T1000 (cell line): ENCODE data around the gene WDR90.

Experiments
- DNase-seq: peaks from one replicate; lab custom pipeline; 2025; ENCODE audit warnings: mixed read lengths; lab: John Stamatoyannopoulos, UW

WDR90 gene

DNA sequence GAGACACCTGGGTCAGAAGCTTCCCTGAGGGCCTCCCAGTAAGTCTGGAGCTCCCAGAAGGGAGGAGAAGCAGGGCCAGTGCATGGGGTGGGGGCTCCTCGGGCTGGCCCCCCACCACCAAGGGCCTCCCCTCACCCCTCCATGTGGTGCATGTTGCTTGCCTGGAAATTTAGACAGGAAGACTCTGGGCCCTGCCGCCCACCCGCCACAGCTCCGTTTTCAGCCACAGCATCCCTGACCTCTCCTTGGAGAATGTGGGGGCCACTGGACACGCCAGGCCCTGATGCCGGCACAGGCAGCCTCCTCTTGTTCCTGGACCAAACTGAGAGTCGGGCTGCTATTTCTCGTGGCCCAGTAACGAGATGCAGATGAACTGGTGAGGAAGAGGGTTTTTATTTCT, 10.3 kb upstream of the WDR90 start:
- DNase-seq = no peak

DNA sequence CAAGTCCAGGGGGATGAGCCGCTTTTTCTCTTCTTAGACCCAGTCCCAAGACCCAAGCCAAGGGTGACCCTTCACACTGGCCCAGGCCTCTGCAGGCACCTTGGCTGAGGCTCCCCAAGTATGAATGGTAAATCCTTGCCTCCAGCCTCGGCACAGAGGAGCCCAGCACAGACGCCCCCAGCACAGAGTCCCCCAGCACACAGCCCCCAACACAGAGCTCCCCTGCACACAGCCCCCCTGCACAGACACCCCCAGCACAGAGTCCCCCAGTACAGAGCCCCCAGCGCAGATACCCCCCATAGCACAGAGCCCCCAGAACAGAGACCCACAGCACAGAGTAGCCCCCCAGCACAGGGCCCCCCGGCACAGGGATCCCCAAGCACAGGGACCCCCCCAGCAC, 8.6 kb upstream of the WDR90 start:
- no peak for DNase-seq

DNA sequence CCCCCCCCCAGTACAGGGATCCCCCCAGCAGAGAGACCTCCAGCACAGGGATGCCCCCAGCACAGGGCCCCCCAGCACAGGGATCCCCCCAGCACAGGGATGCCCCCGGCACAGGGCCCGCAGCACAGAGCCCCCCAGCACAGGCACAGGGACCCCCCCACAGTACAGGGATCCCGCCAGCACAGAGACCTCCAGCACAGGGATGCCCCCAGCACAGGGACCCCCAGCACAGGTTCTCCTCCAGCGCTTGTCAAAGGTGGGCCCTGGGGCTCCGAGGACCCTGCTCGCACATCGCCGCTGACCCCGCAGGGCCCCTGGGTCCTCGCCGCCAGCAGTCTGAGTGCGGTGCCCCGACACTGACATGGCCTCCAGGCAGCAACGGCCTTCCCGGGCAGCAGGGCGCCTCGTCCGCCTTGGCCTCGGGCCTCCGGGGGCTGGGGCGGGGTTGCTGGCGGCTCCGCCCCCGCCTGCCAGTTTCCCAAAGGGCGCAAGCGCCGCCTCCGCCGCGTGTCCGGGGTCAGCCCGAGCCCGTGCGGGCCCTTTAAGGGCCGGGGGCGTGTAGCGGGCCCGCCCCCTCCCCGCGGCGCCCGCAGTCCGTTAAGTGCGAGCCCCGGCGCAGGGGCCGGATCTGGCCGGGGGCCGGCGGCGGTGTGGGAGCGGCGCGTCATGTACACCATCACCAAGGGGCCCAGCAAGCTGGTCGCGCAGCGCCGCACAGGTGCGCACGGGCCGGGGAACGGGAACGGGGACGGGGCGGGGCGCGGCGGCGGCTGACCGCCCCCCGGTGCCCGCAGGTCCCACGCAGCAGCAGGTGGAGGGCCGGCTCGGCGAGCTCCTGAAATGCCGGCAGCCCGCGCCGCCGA, 7.6 kb upstream of the WDR90 start, which contains the start of gene MCRIP2:
TSS of gene MCRIP2 (plus strand) at position 503 of the 863 bp plus-strand sequence. CDS start at position 667, 164 bp downstream.
- DNase-seq = peak; percentile 72

DNA sequence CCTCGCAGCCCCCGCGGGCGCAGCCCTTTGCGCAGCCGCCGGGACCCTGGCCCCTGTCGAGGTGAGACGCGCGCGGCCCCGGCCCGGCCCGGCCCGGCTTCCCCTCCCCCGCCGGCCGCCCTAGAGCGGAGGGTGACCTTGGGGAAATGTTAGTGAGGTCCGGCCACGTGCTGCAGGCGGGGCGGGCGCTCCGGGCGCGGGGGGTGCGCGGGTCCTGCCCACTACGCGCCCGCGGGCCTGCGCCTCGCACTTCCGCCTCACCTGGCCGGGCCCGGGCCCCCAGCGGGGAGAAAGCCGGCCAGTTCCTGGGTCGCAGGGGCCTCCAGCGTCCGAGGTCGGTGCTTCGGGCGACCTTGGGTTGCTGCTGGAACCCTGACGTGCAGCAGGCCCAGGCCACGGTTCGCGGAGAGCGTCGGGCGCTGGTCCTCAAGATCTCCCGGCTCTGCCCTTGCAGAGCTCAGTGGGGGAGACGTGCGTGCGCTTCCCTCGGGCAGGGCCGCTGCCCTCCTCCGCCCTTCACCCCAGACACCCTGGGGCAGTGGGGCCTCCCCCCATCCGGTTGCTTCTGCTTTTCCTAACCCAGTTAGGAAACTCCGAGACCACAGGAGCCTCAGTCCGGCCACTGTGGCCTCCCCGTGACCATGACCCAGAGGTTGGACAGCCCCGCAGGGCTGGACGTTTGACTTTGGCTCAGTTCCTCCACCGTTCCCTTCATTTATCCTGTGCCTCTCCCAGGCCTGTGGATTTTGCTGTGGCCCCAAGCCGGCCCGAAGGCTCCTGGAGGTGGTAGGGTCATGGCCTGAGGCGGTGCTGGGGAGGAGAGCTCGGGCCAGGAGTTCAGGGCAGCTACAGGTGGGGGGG, 6.7 kb upstream of the WDR90 start:
- DNase-seq = no peak

DNA sequence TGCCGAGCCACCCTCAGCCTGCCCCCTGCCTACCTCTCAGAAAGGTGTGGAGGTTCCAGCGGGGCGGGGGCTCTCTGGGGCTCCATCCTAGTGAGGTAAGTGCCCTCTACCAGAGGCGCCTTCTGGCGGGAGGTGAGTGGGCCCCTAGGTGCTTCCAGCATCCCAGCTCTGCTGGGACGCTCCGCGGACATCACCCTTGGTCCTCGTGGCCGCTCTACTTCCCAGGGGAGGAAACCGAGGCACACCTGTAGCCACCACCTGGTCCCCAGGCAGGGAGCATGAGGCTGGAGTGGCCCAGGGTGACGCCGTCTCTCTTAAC, 6.2 kb upstream of the WDR90 start:
- DNase-seq = no peak

DNA sequence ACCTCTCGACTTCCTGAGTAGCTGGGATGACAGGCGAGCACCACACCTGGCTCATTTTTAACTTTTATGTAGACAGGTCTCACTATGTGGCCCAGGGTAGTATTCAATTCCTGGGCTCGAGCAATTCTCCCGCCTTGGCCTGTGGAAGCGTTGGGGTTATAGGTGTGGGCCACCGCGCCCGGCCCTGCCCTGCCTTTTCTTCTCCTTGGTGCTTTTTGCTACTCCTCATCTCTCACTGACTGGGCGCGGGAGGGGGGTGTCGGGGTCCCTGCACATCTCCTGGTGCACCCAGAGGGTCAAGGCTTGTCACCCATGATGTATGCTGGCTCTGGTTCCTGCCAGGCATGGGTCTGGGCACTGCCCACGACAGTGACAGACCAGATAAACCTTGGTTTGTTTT, 4.6 kb upstream of the WDR90 start:
- no peak for DNase-seq

DNA sequence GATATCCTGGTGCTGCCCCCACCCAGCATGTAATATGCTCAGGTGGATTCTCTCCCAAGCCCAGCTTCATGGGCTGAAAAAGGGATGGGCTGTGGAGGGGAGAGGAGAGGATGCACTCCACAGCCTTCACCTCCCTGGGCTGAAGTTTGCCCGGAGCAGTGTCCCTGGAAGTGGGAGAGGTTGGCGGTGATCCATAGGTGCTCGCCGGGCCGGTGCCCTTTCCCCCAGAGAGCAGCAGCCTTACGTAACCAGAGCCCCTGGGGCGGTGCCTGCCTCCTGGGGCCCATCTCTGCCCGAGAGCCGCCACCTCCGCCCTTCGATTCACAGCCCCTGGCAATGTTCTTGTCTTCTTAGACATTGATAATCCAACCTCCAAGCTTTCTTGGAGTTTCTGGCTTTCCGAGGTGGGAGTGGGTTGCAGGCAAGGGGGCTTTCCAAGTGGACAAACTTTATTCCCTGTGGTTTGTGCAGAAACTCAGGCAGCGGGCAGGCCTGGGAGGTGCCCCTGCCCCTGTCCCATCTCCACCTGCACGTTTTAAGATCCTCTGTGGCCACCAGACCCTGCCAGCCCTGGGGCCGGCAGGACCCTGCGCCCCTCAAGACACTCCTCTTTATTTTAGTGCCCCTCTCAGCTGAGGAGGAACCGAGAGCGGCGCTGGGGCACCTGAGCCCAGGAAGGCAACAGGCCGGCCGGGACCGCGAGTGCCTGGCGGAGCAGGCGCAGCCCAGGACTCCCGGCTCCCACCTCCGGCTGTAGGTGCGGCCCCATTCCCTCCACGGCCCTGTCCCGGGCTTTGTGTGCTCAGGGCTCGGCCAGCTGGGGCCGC, 3.1 kb upstream of the WDR90 start:
- DNase-seq = peak; percentile 25

DNA sequence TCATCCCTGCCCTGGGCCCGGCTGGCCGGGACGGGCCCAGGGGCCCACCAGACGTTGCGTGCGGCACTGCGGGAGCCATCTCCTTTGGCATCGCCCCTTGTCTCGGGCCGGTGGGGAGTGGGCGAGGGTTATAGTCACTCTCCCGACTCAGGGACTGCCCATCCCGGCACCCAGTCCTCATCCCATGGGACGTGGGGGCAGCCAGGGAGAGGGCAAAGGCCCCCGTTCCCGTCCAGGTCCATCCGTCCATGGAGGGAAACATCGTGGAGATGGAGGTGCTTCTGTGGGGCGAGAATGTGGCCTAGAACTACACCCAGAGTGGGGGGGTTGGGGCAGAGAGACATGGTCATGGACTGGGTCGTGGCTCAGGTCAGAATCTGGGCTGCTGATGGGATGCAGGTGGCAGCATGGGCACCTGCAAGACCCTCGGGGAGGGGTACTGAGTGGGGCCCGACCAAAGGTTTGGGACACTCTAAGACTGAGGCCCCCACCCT, 2.4 kb upstream of the WDR90 start:
- no peak for DNase-seq

DNA sequence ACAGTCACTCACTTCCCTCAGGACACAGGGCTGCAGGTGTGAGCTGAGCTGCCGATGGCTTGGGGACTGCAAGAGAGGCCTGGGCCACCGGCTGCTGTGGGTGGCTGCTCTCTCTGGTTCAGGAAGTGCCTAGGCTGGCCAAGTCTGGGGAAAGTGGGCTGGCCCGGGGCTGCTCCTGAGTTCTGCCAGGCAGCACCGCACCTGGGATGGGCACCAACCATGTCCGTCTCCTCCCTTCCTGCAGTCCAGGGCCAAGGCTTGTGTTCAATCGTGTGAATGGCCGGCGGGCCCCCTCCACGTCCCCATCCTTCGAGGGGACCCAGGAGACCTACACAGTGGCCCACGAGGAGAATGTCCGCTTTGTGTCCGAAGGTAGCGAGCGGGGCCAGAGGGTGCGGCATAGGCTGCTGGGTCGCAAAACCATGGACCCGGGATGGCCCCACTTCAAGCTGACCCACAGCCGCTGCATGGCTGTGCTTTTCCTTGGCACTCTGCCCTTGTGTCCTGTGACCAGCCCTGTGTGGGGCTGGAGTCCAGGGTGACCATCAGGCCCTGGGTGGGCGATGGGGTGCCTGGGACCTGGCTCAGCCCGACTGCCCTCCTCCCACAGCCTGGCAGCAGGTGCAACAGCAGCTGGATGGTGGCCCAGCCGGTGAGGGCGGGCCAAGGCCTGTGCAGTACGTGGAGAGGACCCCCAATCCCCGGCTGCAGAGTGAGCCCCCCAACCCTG, 1.8 kb upstream of the WDR90 start:
- DNase-seq = no peak

DNA sequence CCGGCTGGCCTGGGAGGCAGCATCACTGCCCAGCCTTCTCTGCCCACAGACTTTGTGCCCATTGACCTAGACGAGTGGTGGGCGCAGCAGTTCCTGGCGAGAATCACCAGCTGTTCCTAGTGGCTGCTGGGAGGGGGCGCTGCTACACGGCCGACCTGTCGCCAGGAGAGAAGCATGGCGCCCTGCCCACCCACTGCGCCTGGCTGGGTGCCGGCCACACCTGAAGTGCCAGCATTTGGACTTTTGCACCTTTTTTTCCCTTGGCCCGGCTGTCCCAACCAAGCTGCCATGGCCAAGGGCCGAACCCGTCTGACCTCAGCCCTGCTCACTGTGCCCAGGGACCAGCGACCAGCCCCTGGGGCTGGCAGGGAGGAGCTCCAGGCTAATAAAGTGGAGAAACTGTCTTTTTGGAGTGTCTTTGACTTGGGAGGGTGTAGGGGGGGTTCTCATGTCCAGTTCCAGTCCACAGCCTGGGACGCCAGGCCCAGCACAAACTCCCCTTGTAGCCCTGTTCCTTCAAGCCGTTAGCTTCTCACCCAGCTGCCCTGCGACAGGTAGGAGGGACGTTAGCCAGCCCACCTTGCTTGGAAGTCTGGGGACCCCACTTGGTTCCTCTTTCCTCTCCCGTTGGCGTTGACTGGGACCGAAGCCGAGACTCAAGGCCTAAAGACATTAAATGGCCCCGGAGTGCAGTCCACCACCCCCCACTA, 939 bp upstream of the WDR90 start:
- no peak for DNase-seq

DNA sequence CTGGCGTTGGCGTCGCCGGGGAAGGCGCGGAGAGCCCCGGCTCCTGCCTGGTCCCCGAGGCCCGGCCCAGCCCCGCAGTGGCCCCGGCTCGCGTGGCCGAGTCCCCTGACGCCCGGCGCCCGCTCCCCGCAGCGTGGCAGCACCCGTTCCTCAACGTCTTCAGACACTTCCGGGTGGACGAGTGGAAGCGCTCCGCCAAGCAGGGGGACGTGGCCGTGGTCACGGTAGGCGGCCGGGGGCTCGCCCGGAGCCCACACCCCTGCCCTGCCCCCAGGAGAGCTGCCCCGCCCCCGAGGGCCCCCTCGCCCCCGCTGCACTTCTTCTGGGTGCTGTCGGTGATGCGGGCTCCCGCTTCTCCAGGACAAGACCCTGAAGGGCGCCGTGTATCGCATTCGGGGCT, 466 bp downstream of the WDR90 start:
- no peak for DNase-seq

DNA sequence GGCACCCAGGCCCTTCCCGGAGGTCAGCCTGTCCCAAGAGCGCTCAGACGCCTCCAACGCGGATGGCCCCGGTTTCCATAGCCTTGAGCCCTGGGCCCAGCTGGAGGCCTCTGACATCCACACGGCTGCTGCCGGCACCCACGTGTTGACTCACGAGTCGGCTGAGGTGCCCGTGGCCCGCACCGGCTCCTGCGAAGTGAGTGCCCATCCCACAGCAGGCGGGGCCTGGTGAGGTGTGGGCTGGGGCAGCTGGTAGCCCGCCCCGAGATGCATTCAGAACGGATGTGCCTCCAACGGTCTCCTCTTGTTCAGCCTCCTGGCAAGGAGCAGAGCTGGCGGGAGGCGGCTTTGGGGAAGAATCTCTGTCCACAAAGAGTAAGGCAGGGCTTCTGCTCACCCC, 2.7 kb downstream of the WDR90 start:
- no peak for DNase-seq

DNA sequence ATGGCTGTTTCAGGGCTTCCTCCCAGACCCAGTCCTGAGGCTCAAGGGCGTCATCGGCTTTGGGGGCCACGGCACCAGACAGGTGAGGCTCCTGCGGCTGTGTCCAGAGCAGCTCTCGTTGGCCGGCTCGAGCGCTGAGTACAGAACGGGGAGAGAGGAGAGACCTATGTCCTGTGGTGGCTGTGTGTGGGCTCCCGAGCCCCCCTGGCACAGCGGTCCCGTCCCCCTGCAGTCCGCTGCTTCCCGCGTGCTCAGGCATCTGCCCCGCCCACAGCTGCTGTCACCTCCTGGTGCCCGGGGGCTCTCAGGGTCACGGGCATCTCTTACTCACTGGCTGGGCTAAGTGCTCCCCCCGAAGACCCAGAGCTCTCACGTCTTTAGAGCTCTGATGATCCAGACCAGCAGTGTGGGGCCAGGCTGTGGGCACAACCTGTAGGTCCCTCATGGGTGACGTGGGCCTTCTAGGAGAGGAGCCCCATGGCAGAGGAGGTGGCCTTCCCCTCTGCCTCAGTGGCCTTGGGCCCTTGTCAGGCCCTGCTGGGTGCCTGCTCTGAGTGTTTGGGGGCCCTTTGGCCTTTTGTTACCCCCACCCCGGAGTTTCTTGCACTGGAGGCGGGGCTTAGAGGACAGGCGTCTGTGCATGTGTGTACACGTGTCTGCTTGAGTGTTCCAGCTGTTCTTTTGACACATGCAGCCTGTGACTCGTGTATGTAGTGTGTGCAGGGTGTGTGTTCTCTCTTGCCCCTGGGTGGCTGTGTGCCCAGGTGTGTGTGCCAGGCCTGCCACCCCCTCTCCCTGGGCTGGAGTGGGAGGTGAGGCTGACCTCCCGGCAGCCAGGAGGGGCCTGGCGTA, 3.5 kb downstream of the WDR90 start:
- no peak for DNase-seq

DNA sequence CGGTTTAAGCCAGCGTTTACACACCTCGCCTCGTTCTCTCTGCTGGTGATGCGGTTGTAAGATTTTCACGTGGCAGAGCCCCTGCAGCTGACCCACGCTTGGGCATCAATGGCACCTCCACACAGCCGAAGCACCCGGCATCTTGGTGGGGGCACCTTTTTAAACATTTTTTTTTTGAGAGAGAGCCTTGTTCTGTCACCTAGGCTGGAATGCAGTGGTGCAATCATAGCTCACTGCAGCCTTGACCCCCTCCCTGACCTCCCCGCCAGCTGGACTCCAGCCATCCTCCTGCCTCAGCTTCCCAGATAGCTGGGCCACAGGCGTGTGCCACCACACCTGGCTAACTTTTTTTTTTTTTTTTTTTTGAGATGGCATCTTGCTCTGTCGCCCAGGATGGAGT, 4.9 kb downstream of the WDR90 start:
- DNase-seq = no peak

DNA sequence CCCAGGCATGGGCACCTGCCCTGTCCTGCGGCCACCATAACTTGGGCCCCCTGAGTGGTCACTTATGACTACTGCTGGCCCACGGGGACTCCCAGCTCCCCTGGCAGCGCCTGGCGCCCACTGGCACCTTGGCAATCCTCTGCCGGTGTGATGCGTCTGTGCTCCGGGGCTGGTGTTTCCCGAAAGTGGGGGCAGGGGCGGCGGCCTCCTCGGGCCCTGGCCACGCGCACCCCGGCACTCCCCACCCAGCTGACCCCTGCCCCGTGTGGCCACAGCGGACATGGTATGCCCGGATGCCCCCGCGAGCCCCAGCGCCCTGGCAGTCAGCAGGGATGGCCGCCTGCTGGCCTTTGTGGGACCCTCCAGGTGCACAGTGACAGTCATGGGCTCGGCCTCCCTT, 8.3 kb downstream of the WDR90 start:
- DNase-seq = no peak

DNA sequence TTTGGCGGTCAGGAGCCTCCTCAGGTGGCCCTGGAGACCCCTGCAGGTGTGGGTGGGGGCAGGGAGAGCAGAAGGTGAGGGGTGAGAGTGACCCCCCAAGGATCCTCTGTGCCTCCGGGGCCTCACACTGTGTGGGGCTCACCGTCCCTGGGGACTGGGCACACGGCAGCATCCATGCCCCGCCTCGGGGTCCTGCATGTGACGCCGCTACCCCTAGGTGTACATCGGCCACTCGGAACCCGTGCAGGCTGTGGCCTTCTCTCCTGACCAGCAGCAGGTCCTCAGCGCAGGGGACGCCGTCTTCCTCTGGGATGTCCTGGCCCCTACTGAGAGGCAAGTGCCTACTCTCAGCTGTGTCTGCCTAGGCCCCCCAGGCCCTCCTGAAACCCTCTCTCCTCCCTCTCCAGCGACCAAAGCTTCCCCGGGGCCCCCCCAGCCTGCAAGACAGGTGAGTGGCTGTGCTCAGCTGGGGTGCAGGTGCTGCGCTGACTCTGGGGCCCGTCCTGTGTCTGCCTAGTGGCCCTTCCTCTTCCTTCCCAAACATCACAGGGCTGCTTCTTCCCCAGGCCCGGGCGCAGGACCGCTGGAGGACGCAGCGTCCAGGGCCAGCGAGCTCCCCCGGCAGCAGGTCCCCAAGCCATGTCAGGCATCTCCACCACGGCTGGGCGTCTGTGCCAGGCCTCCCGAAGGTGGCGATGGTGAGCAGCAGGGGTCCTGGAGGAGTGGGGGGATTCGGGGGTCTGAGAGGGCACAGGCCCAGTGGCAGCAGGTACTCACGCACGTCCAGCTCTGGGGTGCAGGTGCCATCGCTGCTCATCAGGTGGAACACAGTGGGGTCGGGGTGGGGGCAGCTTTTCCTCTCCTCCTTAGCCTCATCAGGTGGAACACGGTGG, 9.8 kb downstream of the WDR90 start:
- DNase-seq = no peak

DNA sequence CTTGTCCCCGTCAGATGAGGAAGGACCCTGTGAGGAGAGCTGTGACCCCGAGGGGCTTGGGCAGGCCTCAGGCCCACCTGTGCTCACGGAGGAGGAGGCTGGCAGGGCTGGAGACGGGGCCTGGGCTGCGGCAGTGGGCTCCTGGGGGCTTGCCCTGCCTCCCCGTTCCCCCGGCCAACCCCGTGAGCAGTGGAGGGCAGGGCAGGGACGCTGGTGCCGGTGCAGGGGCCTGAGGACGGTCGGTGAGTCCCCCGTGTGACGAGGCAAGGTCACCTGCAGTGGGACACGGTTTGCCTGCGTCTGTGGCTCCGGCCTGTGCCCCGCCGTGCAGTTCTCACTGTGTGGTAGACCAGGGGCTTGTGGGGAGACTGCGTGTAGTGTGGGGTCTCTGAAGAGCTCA, 10.5 kb downstream of the WDR90 start:
- DNase-seq = no peak

DNA sequence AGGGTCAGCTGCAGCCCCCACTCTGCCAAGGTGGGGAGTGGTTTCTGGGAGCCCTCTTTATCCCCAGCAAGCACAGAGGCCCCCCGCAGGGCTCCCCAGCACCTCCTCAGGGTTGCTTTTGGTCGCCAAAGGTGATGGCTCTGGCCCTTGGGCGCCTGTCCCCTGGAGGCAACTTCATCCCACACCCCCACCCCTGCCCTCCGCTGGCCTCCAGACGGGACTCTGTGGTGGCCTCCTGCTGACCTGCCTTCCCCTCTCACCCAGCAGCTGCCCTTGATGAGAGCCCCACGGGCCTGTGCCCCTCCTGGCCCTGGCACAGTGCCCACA, 10.9 kb downstream of the WDR90 start:
- no peak for DNase-seq
